ENCODE measurements around the gene PXDC1. TPM values are rescaled to one million over a fixed set of nuclear protein-coding genes. Genes with fewer than 3 reads are reported as not detected.

PXDC1 gene
- total RNA-seq, 1 donor from 2014 or later = 7.5 TPM

DNA sequence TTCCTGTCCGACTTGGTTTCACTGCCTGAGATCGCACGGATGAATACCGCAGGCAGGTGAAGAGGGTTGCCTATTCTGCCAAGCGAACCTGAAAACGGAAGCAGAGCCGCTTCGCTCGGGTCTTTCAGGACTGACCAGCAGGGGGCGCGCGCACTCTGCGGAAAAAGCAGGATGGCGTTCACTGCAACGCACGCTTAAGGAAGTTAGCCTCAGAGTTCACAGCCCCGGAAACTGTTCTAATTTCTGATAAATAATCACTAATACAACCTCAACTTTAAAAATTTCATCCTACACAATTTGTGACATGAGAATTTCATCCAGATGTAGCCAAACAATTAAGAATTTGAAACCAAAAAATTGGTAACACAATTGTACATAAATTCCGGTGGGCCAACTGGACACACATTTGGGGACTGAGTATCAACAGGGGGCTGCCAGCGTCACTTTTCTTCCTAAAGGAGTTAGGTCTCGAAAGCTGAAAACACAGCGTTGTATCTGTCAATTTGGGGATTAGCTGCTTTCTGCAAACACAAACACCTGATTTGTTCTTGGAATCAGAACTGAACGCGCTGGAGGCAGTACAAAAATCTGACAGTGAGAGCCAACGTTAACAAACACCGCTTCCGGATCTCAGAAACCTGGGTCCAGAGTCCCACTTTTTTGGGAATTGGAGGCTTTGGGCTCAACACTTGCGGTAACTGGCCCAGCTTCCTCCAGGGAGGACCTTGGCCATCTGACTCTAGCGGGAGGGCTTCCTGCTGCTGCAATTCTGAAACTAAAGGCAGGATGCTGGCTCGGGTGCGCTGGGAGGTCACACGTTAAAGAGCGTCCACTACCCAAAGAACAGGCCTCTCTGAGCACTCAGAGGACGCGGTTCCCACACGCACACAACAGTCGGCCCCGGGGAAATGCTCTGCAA is 8.8 kb downstream of the PXDC1 start:
- peaks cover 10% of the 10 kb centered on the region for H3K9me3 Mint-ChIP-seq (ENCODE audit: unreplicated experiment)
- H3K27ac Mint-ChIP-seq (ENCODE audit: unreplicated experiment) = peak overlapping the region; percentile 62
- no peaks in the 10 kb centered on the region for H3K36me3 Mint-ChIP-seq (ENCODE audit: unreplicated experiment)
- H3K27me3 Mint-ChIP-seq (ENCODE audit: unreplicated experiment) = peaks cover 5% of the 10 kb centered on the region
- peaks cover 24% of the 10 kb centered on the region for H3K4me1 Mint-ChIP-seq (ENCODE audit: low read depth, unreplicated experiment)
- DNase-seq = peak; percentile 92
- H3K4me3 Mint-ChIP-seq (ENCODE audit: unreplicated experiment) = no peak overlapping the region
- TF ChIP-seq, protein P1, sequence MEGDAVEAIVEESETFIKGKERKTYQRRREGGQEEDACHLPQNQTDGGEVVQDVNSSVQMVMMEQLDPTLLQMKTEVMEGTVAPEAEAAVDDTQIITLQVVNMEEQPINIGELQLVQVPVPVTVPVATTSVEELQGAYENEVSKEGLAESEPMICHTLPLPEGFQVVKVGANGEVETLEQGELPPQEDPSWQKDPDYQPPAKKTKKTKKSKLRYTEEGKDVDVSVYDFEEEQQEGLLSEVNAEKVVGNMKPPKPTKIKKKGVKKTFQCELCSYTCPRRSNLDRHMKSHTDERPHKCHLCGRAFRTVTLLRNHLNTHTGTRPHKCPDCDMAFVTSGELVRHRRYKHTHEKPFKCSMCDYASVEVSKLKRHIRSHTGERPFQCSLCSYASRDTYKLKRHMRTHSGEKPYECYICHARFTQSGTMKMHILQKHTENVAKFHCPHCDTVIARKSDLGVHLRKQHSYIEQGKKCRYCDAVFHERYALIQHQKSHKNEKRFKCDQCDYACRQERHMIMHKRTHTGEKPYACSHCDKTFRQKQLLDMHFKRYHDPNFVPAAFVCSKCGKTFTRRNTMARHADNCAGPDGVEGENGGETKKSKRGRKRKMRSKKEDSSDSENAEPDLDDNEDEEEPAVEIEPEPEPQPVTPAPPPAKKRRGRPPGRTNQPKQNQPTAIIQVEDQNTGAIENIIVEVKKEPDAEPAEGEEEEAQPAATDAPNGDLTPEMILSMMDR (IDR thresholded peaks at IDR 0.05; ENCODE audit: partially characterized antibody, unreplicated experiment) = peak; percentile 98

DNA sequence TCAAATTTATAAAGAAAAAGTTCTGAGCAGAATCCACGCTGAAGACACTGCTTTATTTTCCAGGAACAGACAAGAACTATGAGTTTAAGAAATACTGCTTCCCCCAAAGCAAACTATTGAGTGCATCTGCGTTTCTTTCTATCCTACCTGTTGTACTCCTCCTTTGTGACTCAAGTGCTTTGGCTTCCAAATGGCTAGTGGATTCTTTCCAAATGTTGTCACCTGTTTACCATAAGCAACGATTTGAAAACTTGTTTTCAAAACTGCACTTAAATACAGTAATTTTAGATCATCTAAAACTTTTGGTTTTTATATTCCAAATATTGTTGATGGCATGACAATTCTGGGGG is 9.5 kb downstream of the PXDC1 start:
- Mint-ChIP-seq H3K4me1 (ENCODE audit: low read depth, unreplicated experiment) (peaks cover 27% of the 10 kb centered on the region), H3K27ac (ENCODE audit: unreplicated experiment) (no peak overlapping the region), H3K4me3 (ENCODE audit: unreplicated experiment) (no peak overlapping the region), H3K27me3 (ENCODE audit: unreplicated experiment) (peaks cover 5% of the 10 kb centered on the region), H3K9me3 (ENCODE audit: unreplicated experiment) (peaks cover 9% of the 10 kb centered on the region), H3K36me3 (ENCODE audit: unreplicated experiment) (no peaks in the 10 kb centered on the region)
- DNase-seq = no peak
- TF ChIP-seq, protein P1 (IDR thresholded peaks at IDR 0.05; ENCODE audit: partially characterized antibody, unreplicated experiment) = no peak

DNA sequence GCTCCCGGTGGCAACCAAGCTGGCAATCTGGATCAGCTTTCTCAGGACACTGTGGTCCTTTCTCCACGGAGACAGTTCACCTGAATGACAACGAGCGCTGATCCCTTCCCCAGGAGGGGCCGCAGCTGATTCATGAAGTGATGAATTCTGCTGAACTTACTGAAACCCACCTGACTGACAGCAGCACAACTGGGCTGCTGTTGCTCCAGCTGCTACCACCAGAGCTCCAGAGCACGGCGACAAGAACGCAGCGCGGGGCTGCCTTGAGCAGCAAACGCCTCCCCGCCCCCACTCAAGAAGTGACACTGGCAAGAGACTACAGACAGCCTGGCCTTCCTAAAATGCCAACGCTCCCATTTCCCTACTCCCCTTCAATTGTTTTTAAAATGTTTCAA is 10.0 kb downstream of the PXDC1 start:
- TF ChIP-seq, protein P1 (IDR thresholded peaks at IDR 0.05; ENCODE audit: partially characterized antibody, unreplicated experiment) = no peak
- peaks cover 6% of the 10 kb centered on the region for H3K9me3 Mint-ChIP-seq (ENCODE audit: unreplicated experiment)
- peaks cover 3% of the 10 kb centered on the region for H3K36me3 Mint-ChIP-seq (ENCODE audit: unreplicated experiment)
- H3K27me3 Mint-ChIP-seq (ENCODE audit: unreplicated experiment) = peaks cover 5% of the 10 kb centered on the region
- no peak for DNase-seq
- peaks cover 29% of the 10 kb centered on the region for H3K4me1 Mint-ChIP-seq (ENCODE audit: low read depth, unreplicated experiment)
- no peak overlapping the region for H3K27ac Mint-ChIP-seq (ENCODE audit: unreplicated experiment)
- H3K4me3 Mint-ChIP-seq (ENCODE audit: unreplicated experiment) = no peak overlapping the region

DNA sequence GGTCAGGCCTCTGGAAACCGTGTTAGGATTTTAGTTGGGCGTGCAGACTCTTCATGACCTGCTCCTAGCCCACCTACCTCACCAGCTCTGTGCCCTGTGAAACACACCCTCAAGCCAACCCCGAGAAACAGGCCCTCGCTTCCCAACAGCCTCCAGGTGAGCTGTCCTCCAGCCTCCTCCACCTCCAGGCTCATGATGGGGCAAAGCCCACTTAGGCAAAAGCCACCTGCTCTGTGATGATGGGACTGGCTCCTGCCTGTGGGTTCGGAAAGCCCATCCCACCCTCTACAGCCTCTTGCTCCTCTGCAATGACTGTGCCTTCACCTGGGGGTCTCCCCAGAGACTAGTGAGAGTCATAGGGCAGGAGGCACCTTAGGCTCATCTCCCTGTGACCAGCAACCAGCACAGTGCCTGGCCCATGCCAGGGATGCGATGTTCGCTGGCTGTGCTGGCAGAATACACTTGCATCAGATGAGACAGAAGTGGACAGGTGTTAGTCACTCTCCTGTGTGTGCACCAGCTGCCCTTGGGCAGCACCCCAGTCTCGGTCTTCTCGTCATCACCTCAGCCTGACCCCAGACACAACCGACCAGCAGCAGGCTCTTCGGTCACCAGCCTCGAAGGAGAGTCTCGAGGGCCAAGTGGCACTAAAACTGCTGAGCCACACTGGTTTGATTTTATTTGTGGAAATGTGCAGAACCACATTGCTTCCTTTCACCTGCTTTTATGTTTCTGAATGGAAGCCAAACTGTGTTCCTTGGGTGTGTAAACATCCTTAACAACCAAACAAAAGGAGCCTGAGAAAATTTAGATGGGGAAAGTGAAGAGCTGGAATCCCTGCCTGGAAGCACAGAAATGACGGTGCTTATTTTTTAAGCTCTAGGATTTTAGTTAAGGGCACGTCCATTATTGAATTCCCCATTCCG is 10.7 kb downstream of the PXDC1 start:
- TF ChIP-seq, protein P1 (IDR thresholded peaks at IDR 0.05; ENCODE audit: partially characterized antibody, unreplicated experiment) = no peak
- Mint-ChIP-seq H3K27ac (ENCODE audit: unreplicated experiment) (no peak overlapping the region), H3K36me3 (ENCODE audit: unreplicated experiment) (peaks cover 10% of the 10 kb centered on the region), H3K27me3 (ENCODE audit: unreplicated experiment) (peaks cover 6% of the 10 kb centered on the region), H3K9me3 (ENCODE audit: unreplicated experiment) (peaks cover 4% of the 10 kb centered on the region), H3K4me3 (ENCODE audit: unreplicated experiment) (no peak overlapping the region), H3K4me1 (ENCODE audit: low read depth, unreplicated experiment) (peaks cover 24% of the 10 kb centered on the region)
- no peak for DNase-seq
